ENCODE measurements around the gene COL28A1.
A peak's percentile ranks its signal among the peaks of the same experiment; 100 is the strongest.

Gene COL28A1

GRCh38 chr7:7569081-7569527, 33.4 kb upstream of the COL28A1 start (continued):
- no peak for TF ChIP-seq ZNF362 (tag by site-specific recombination; IDR thresholded peaks at IDR 0.05)
- TF ChIP-seq RBAK (tag by site-specific recombination; IDR thresholded peaks at IDR 0.05) = no peak
- TF ChIP-seq ZNF2 (tag by site-specific recombination; IDR thresholded peaks at IDR 0.05) = no peak
- TF ChIP-seq HOXD13 (CRISPR knock-in tag; IDR thresholded peaks at IDR 0.05; ENCODE audit: borderline replicate concordance) = no peak
- no peak for TF ChIP-seq ZNF830 (tag by site-specific recombination; IDR thresholded peaks at IDR 0.05; ENCODE audit: low read depth)
- no peak for TF ChIP-seq ZNF335 (tag by site-specific recombination; conservative IDR thresholded peaks at IDR 0.05)
- no peak for TF ChIP-seq ZNF426 (tag by site-specific recombination; IDR thresholded peaks at IDR 0.05)
- TF ChIP-seq, protein P1, sequence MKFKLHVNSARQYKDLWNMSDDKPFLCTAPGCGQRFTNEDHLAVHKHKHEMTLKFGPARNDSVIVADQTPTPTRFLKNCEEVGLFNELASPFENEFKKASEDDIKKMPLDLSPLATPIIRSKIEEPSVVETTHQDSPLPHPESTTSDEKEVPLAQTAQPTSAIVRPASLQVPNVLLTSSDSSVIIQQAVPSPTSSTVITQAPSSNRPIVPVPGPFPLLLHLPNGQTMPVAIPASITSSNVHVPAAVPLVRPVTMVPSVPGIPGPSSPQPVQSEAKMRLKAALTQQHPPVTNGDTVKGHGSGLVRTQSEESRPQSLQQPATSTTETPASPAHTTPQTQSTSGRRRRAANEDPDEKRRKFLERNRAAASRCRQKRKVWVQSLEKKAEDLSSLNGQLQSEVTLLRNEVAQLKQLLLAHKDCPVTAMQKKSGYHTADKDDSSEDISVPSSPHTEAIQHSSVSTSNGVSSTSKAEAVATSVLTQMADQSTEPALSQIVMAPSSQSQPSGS (tag by site-specific recombination; IDR thresholded peaks at IDR 0.05; ENCODE audit: low read depth) = no peak

DNA sequence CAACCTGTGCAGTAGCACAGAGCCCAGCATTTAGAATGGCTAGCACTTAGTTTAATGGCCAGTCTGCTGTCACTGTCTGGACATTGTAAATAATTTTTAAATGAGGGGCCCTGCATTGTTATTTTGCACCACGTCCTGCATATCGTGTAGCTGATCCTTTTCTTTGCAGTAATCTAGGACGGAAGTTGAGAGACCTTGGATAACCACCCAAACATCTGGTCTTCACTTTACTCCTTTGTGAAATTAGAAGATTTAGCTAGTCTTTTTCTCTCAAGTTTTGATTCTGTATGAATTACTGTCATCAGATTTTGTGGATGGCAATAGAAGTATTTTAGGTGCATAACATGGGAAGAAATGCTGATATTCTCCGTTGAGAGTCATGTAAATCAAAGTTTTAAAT, 32.9 kb upstream of the COL28A1 start:
- Histone ChIP-seq H3K4me3 (ENCODE audit: low read depth, low read length) (peak overlapping the region; percentile 58), H3K9me3 (ENCODE audit: control insufficient read depth, insufficient read depth, low read depth, low read length) (no peaks in the 10 kb centered on the region), H3K36me3 (ENCODE audit: control insufficient read depth in 2 of 2, insufficient read depth in 1 of 2, low read length in 2 of 2) (peaks cover 0 to 27% of the 10 kb centered on the region in 2 experiments; a peak in 1 of 3 replicates), H3K27ac (ENCODE audit: extremely low read depth, low read depth, low read length) (no peak overlapping the region), H3K4me1 (ENCODE audit: control insufficient read depth, insufficient read depth, low read length) (peaks cover 5% of the 10 kb centered on the region; the same call in 1 of the 2 replicates)
- CTCF ChIA-PET = interaction anchor here (0.6 kb wide), 1 partner anchor 112 kb away, joined by 3 read pairs; no protein-coding TSS in a partner anchor
- POLR2A ChIA-PET = no interaction called here
- TF ChIP-seq OVOL3 (tag by site-specific recombination; IDR thresholded peaks at IDR 0.05) (no peak), ZBTB1 (tag by site-specific recombination; IDR thresholded peaks at IDR 0.05) (no peak), BCL11A (tag by site-specific recombination; IDR thresholded peaks at IDR 0.05; ENCODE audit: low read depth) (no peak)
- TF ChIP-seq, protein P2, sequence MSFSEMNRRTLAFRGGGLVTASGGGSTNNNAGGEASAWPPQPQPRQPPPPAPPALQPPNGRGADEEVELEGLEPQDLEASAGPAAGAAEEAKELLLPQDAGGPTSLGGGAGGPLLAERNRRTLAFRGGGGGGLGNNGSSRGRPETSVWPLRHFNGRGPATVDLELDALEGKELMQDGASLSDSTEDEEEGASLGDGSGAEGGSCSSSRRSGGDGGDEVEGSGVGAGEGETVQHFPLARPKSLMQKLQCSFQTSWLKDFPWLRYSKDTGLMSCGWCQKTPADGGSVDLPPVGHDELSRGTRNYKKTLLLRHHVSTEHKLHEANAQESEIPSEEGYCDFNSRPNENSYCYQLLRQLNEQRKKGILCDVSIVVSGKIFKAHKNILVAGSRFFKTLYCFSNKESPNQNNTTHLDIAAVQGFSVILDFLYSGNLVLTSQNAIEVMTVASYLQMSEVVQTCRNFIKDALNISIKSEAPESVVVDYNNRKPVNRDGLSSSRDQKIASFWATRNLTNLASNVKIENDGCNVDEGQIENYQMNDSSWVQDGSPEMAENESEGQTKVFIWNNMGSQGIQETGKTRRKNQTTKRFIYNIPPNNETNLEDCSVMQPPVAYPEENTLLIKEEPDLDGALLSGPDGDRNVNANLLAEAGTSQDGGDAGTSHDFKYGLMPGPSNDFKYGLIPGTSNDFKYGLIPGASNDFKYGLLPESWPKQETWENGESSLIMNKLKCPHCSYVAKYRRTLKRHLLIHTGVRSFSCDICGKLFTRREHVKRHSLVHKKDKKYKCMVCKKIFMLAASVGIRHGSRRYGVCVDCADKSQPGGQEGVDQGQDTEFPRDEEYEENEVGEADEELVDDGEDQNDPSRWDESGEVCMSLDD (tag by site-specific recombination; IDR thresholded peaks at IDR 0.05) = no peak

DNA sequence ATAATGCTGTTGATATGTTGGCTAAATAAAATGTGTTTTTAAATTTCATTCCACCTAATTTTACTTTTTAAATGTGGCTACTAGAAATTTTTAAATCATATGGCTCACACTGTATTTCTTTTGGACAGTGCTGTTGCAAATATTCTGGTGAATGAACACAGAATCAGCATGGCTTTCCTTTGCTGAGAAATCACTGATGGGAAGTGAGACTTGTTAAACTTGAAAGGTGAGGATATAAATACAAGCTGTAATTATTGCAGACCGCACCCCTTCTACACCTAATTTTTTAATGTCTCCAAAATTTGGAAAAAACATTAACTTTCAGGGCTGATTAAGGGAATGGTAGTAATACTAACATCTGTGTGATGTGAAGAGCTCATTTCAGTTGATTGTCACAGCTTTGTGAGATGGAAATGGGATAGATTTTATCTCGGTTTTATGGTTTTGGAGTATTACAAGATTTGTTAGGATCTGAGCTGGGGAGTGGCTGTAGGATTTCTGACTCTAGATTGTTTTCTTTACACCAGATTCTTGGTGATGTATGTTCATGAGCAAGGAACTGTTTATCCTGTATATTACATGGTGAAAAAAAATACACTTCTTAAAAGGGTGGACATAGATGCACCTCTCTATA, 32.3 kb upstream of the COL28A1 start:
- Histone ChIP-seq H3K36me3 (ENCODE audit: control insufficient read depth in 2 of 2, insufficient read depth in 1 of 2, low read length in 2 of 2) (peaks cover 0 to 23% of the 10 kb centered on the region in 2 experiments; a peak in 1 of 3 replicates), H3K4me3 (ENCODE audit: low read depth, low read length) (peak overlapping the region; percentile 58), H3K27ac (ENCODE audit: extremely low read depth, low read depth, low read length) (no peak overlapping the region), H3K4me1 (ENCODE audit: control insufficient read depth, insufficient read depth, low read length) (peaks cover 5% of the 10 kb centered on the region; the same call in 1 of the 2 replicates), H3K9me3 (ENCODE audit: control insufficient read depth, insufficient read depth, low read depth, low read length) (no peaks in the 10 kb centered on the region)
- peak; percentile 74 for TF ChIP-seq PRDM6 (tag by site-specific recombination; IDR thresholded peaks at IDR 0.05)
- 0 out of 2 replicates have a peak, but pooled peaks have one; percentile 31 for TF ChIP-seq PRDM1 (tag by site-specific recombination; IDR thresholded peaks at IDR 0.05)
- TF ChIP-seq ZSCAN16 (tag by site-specific recombination; IDR thresholded peaks at IDR 0.05) = no peak
- POLR2A ChIA-PET = no interaction called here
- CTCF ChIA-PET = no interaction called here
